Endothelial cell of umbilical vein (primary cell): ENCODE results near the gene VAV2. TPM values are rescaled to one million over a fixed set of nuclear protein-coding genes. Genes with fewer than 3 reads are reported as not detected.

Source experiments
- BruUV-seq: library from RNA; stranded (reverse); fragments of 400-500 nt; replicated peaks from 2 replicates; lab custom pipeline; 2021; lab: Mats Ljungman, UMichigan
- CTCF ChIA-PET: fragments of 300-600, 350-600 bp; sonication (Branson Sonifier 250); formaldehyde crosslinking; loops from one replicate; lab custom pipeline; 2021; ENCODE audit warnings: antibody characterized with exemption, inconsistent platforms; lab: Charles Lee
- POLR2A ChIA-PET: fragments of 300-600, 350-600 bp; sonication (Branson Sonifier 250); formaldehyde crosslinking; loops from one replicate; lab custom pipeline; 2021; ENCODE audit warnings: antibody characterized with exemption, inconsistent platforms; lab: Charles Lee
- DNase-seq: peaks from one replicate; pipeline ENCODE4 v3.0.0-alpha.2; 2011; ENCODE audit warnings: low read depth, low spot score
- FAIRE-seq: peaks from 2 replicates; lab custom pipeline; 2011; peaks lifted over from hg19 to GRCh38; lab: Jason Lieb, UNC
- H2AFZ ChIP-seq: 2 replicates; pipeline ENCODE4 v1.6.0; 2012; ENCODE audit warnings: low read depth, low read length, control low read depth, inconsistent platforms
- H3K27ac ChIP-seq: 2 replicates; pipeline ENCODE4 v1.5.1; 2011; ENCODE audit warnings: low read depth, mild to moderate bottlenecking, control low read depth, low read length, moderate library complexity; ENCODE audit not compliant: insufficient read depth
- H3K27me3 ChIP-seq, 2 experiments: 2 replicates each; pipeline versions ENCODE4 v1.6.0 to v1.6.1; 2011; ENCODE audit warnings: low read length in 2 of 2, mixed read lengths in 1 of 2; ENCODE audit not compliant: control insufficient read depth in 2 of 2, insufficient read depth in 2 of 2
- H3K36me3 ChIP-seq, 2 experiments: 2 replicates in 1 of 2; 3 replicates in 1 of 2; pipeline ENCODE4 v1.5.1; 2011; ENCODE audit warnings: low read length in 2 of 2, mild to moderate bottlenecking in 1 of 2, moderate library complexity in 1 of 2; ENCODE audit not compliant: control insufficient read depth in 2 of 2, insufficient read depth in 2 of 2; ENCODE audit errors: extremely low read depth in 1 of 2
- H3K4me1 ChIP-seq: 3 replicates; pipeline ENCODE4 v1.5.1; 2011; ENCODE audit warnings: mild to moderate bottlenecking, low read length; ENCODE audit not compliant: control insufficient read depth, insufficient read depth; ENCODE audit errors: extremely low read depth
- H3K4me2 ChIP-seq: 2 replicates; pipeline ENCODE4 v1.6.1; 2011; ENCODE audit warnings: low read length, control low read depth, mixed read lengths; ENCODE audit not compliant: insufficient read depth
- H3K4me3 ChIP-seq, 3 experiments: fragments of 200-600 bp in 1 of 3; sonication (generic), shearing (Covaris generic) in 1 of 3; replicated peaks in 1 of 3; 2 replicates each; pipeline ENCODE4 v1.5.1; 2011 to 2016; ENCODE audit warnings: control low read depth in 3 of 3, low read length in 3 of 3, mild to moderate bottlenecking in 2 of 3, inconsistent platforms in 1 of 3, low read depth in 1 of 3, moderate library complexity in 1 of 3; ENCODE audit not compliant: insufficient read depth in 1 of 3
- H3K79me2 ChIP-seq: 2 replicates; pipeline ENCODE4 v1.6.0; 2012; ENCODE audit warnings: low read length, inconsistent platforms; ENCODE audit not compliant: control insufficient read depth, insufficient read depth
- H3K9ac ChIP-seq: replicated peaks from 2 replicates; pipeline ENCODE3; 2011; ENCODE audit warnings: low read length, control low read depth; ENCODE audit not compliant: insufficient read depth; ENCODE audit errors: extremely low read depth
- H3K9me1 ChIP-seq: replicated peaks from 3 replicates; pipeline ENCODE4 v1.6.0; 2011; ENCODE audit warnings: mild to moderate bottlenecking, low read length; ENCODE audit not compliant: control insufficient read depth, insufficient read depth; ENCODE audit errors: extremely low read depth
- H3K9me3 ChIP-seq: replicated peaks from 2 replicates; pipeline ENCODE4 v1.5.1; 2012; ENCODE audit warnings: low read length, inconsistent platforms; ENCODE audit not compliant: control insufficient read depth, insufficient read depth
- H4K20me1 ChIP-seq: replicated peaks from 2 replicates; pipeline ENCODE3; 2011; ENCODE audit warnings: mild to moderate bottlenecking, low read length; ENCODE audit not compliant: control insufficient read depth, insufficient read depth; ENCODE audit errors: extremely low read depth
- EZH2 ChIP-seq: IDR thresholded peaks from 2 replicates; pipeline ENCODE4 v1.6.1; 2012; ENCODE audit warnings: borderline replicate concordance, low read depth, mild to moderate bottlenecking, moderate library complexity, low read length, inconsistent platforms; ENCODE audit not compliant: severe bottlenecking
- FOS ChIP-seq: IDR thresholded peaks from 2 replicates; pipeline ENCODE4 v1.6.1; 2011; ENCODE audit warnings: mild to moderate bottlenecking, low read length, moderate library complexity, borderline replicate concordance; ENCODE audit not compliant: insufficient read depth
- GATA2 ChIP-seq: IDR thresholded peaks from 2 replicates; pipeline ENCODE4 v1.7.0; 2011; ENCODE audit warnings: low read depth, mild to moderate bottlenecking, moderate library complexity, mixed read lengths, low read length; ENCODE audit not compliant: insufficient read length, insufficient read depth
- JUN ChIP-seq: IDR thresholded peaks from 2 replicates; pipeline ENCODE4 v1.6.1; 2011; ENCODE audit warnings: borderline replicate concordance, low read depth; ENCODE audit not compliant: insufficient read length, insufficient read depth
- MYC ChIP-seq: IDR thresholded peaks from one replicate; pipeline ENCODE4 v1.6.1; 2011; ENCODE audit warnings: mild to moderate bottlenecking, low read depth, low read length
- POLR2A ChIP-seq: IDR thresholded peaks from 2 replicates; pipeline ENCODE4 v1.6.1; 2012; ENCODE audit warnings: low read depth, mild to moderate bottlenecking, control low read depth, low read length
- POLR2AphosphoS5 ChIP-seq: IDR thresholded peaks from 2 replicates; pipeline ENCODE4 v1.6.1; 2012; ENCODE audit warnings: low read depth, mild to moderate bottlenecking, control low read depth, low read length, moderate library complexity; ENCODE audit not compliant: insufficient read depth
- dilution Hi-C: fragments of 300-500 bp; cut with MboI; formaldehyde crosslinking; loops from one replicate; pipeline ENCODE4 v1.15.0; 2019; ENCODE audit warnings: low sequenced_read_pairs; ENCODE audit not compliant: extremely low pct_ligation_motif_present
- intact Hi-C: fragments of 100-400 bp; cut with micrococcal nuclease; formaldehyde crosslinking; loops from one replicate; pipeline ENCODE4 v1.10.0; 2022
- polyA plus RNA-seq, 4 experiments: library from polyadenylated mRNA; depleted of rRNA in 3 of 4; stranded (reverse) in 3 of 4; unstranded in 1 of 4; fragments of >200 nt; gene quantifications; 2 replicates each; pipeline versions ENCODE4 v1.2.1 to v1.2.3, GENCODE V29; 2011 to 2012; ENCODE audit warnings: missing spikeins in 1 of 4
- total RNA-seq: library from RNA; stranded (reverse); gene quantifications from 2 replicates; pipeline ENCODE4 v1.2.3, GENCODE V29; 2021
- TF ChIP-seq, protein P1 (sequence below): IDR thresholded peaks from 2 replicates; pipeline ENCODE4 v1.6.1; 2011; ENCODE audit not compliant: insufficient read depth, insufficient read length
- TF ChIP-seq, protein P2 (sequence below), 2 donors: IDR thresholded peaks; 1 replicate in 1 of 2; 2 replicates in 1 of 2; pipeline ENCODE4 v1.5.1; 2011; ENCODE audit warnings: low read length in 2 of 2, mild to moderate bottlenecking in 2 of 2, moderate library complexity in 2 of 2, control low read depth in 1 of 2, inconsistent platforms in 1 of 2, low read depth in 1 of 2; ENCODE audit not compliant: insufficient read depth in 1 of 2; ENCODE audit errors: extremely low read depth in 1 of 2

Gene VAV2
- total and polyA plus RNA-seq, 2 donors (not counting 3 experiments of a cell fraction or from before 2014, with no cell fraction given): 10.6 to 30.6 TPM

DNA sequence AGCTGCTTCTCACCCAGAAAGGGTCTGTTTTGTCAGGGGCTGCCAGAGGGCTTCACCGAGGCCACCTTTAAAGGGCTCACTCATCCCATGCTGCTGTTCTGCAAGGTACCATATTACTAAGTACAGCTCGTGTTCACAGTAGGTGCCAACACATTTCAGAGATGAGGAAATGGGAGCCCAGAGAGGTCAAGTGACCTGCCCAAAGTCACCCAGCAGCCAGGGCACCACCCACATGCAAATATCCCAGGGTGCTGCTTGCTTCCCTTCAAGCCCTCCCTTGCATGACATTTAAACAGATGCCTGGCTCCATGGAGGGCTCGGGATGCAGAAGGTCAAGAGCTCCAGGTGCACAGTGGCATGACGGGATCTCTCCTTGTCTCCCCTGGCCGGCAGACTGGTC is 130.4 kb downstream of the VAV2 start:
- no peak overlapping the region for H3K4me2 ChIP-seq
- H3K27me3 ChIP-seq: no peaks in the 10 kb centered on the region
- H3K9me1 ChIP-seq: no peaks in the 10 kb centered on the region
- no peak overlapping the region for H2AFZ ChIP-seq
- no peak for DNase-seq
- dilution Hi-C loops: no loop called here
- intact Hi-C loops: no loop called here
- H3K4me3 ChIP-seq: no peak overlapping the region
- FAIRE-seq: no peak
- no peak overlapping the region for H3K9ac ChIP-seq
- no peaks in the 10 kb centered on the region for H3K4me1 ChIP-seq
- ChIA-PET CTCF (interaction anchor here (1.1 kb wide), 1 partner anchor 79 kb away, joined by 3 read pairs; no protein-coding TSS in a partner anchor), POLR2A (no interaction called here)
- H3K79me2 ChIP-seq: peaks cover 4% of the 10 kb centered on the region
- H3K9me3 ChIP-seq: no peaks in the 10 kb centered on the region
- no peak overlapping the region for H3K27ac ChIP-seq
- H3K36me3 ChIP-seq: peaks cover 0 to 3% of the 10 kb centered on the region in 2 experiments
- BruUV-seq: no TSS peak
- no peak for TF ChIP-seq POLR2AphosphoS5
- TF ChIP-seq GATA2: no peak
- no peak for TF ChIP-seq POLR2A
- TF ChIP-seq JUN: no peak
- TF ChIP-seq FOS: no peak
- TF ChIP-seq, protein P1, sequence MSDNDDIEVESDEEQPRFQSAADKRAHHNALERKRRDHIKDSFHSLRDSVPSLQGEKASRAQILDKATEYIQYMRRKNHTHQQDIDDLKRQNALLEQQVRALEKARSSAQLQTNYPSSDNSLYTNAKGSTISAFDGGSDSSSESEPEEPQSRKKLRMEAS: no peak
- TF ChIP-seq, protein P2, sequence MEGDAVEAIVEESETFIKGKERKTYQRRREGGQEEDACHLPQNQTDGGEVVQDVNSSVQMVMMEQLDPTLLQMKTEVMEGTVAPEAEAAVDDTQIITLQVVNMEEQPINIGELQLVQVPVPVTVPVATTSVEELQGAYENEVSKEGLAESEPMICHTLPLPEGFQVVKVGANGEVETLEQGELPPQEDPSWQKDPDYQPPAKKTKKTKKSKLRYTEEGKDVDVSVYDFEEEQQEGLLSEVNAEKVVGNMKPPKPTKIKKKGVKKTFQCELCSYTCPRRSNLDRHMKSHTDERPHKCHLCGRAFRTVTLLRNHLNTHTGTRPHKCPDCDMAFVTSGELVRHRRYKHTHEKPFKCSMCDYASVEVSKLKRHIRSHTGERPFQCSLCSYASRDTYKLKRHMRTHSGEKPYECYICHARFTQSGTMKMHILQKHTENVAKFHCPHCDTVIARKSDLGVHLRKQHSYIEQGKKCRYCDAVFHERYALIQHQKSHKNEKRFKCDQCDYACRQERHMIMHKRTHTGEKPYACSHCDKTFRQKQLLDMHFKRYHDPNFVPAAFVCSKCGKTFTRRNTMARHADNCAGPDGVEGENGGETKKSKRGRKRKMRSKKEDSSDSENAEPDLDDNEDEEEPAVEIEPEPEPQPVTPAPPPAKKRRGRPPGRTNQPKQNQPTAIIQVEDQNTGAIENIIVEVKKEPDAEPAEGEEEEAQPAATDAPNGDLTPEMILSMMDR (IDR thresholded peaks at IDR 0.05; ENCODE audit: extremely low read depth in 1 of 2, insufficient read depth in 1 of 2, low read depth in 1 of 2, low read length in 2 of 2): no peak
- TF ChIP-seq EZH2: no peak
- TF ChIP-seq MYC: no peak
- H4K20me1 ChIP-seq: no peaks in the 10 kb centered on the region
